HepG2 (cell line): ENCODE measurements around the gene SDR39U1. TPM values are rescaled to one million over a fixed set of nuclear protein-coding genes. Genes with fewer than 3 reads are reported as not detected.
A peak's percentile ranks its signal among the peaks of the same experiment; 100 is the strongest.

ENCODE experiments used
- BORCS8-MEF2B ChIP-seq: sonication (generic); formaldehyde crosslinking; IDR thresholded peaks from 2 replicates; pipeline ENCODE4 v1.8.0; 2022; ENCODE audit warnings: mild to moderate bottlenecking, missing genetic modification reagents
- CC2D1A ChIP-seq: sonication (generic); formaldehyde crosslinking; IDR thresholded peaks from 2 replicates; pipeline ENCODE4 v1.8.1; 2023; ENCODE audit warnings: mild to moderate bottlenecking, missing genetic modification reagents
- CREB3 ChIP-seq: sonication (generic); formaldehyde crosslinking; IDR thresholded peaks from 2 replicates; pipeline ENCODE4 v1.5.0; 2020; ENCODE audit warnings: missing genetic modification reagents
- HNRNPL ChIP-seq: fragments of 200-400 bp; formaldehyde crosslinking; IDR thresholded peaks from 2 replicates; pipeline ENCODE4 v1.6.1; 2017; ENCODE audit warnings: mild to moderate bottlenecking, low read depth, low read length
- KLF9 ChIP-seq: IDR thresholded peaks from 2 replicates; pipeline ENCODE4 v1.6.1; 2016; ENCODE audit warnings: low read depth
- MEIS1 ChIP-seq: sonication (generic); formaldehyde crosslinking; IDR thresholded peaks from 2 replicates; pipeline ENCODE4 v1.9.0; 2021; ENCODE audit warnings: mild to moderate bottlenecking, missing genetic modification reagents, moderate library complexity, borderline replicate concordance
- PCBP2 ChIP-seq: fragments of 200-400 bp; formaldehyde crosslinking; optimal IDR thresholded peaks from 2 replicates; pipeline ENCODE3; 2018; ENCODE audit warnings: low read length, low read depth; ENCODE audit not compliant: poor library complexity, severe bottlenecking
- PRMT3 ChIP-seq: sonication (generic); formaldehyde crosslinking; IDR thresholded peaks from 2 replicates; pipeline ENCODE4 v1.8.1; 2022; ENCODE audit warnings: low read depth, mild to moderate bottlenecking, moderate library complexity, missing genetic modification reagents, borderline replicate concordance
- TEAD2 ChIP-seq: sonication (generic); formaldehyde crosslinking; IDR thresholded peaks from 2 replicates; pipeline ENCODE4 v1.9.0; 2021; ENCODE audit warnings: missing genetic modification reagents
- ZBTB37 ChIP-seq: sonication (generic); formaldehyde crosslinking; IDR thresholded peaks from 2 replicates; pipeline ENCODE4 v1.4.0; 2020; ENCODE audit warnings: mild to moderate bottlenecking, missing genetic modification reagents
- ZKSCAN1 ChIP-seq: fragments of 150-350 bp; IDR thresholded peaks from 2 replicates; pipeline ENCODE4 v1.6.1; 2014; ENCODE audit warnings: low read length
- ZMYM3 ChIP-seq: sonication (generic); formaldehyde crosslinking; IDR thresholded peaks from 2 replicates; pipeline ENCODE4 v1.5.1; 2020; ENCODE audit warnings: mild to moderate bottlenecking, missing genetic modification reagents
- ZNF224 ChIP-seq: sonication (generic); formaldehyde crosslinking; IDR thresholded peaks from 2 replicates; pipeline ENCODE4 v1.5.0; 2020; ENCODE audit warnings: mild to moderate bottlenecking, missing genetic modification reagents
- ZNF3 ChIP-seq: IDR thresholded peaks from 2 replicates; pipeline ENCODE4 v1.7.0; 2017; ENCODE audit warnings: inconsistent platforms
- ZNF543 ChIP-seq: sonication (generic); formaldehyde crosslinking; IDR thresholded peaks from 2 replicates; pipeline ENCODE4 v1.4.0; 2020; ENCODE audit warnings: mild to moderate bottlenecking, missing genetic modification reagents
- ZNF562 ChIP-seq: sonication (generic); formaldehyde crosslinking; IDR thresholded peaks from 2 replicates; pipeline ENCODE4 v1.8.0; 2022; ENCODE audit warnings: missing genetic modification reagents, borderline replicate concordance
- ZNF576 ChIP-seq: sonication (generic); formaldehyde crosslinking; IDR thresholded peaks from 2 replicates; pipeline ENCODE4 v1.4.0; 2020; ENCODE audit warnings: mild to moderate bottlenecking, missing genetic modification reagents
- ZNF646 ChIP-seq: sonication (generic); formaldehyde crosslinking; IDR thresholded peaks from 2 replicates; pipeline ENCODE4 v1.9.0; 2021; ENCODE audit warnings: mild to moderate bottlenecking, missing genetic modification reagents
- polyA plus RNA-seq, 8 experiments: library from polyadenylated mRNA; depleted of rRNA in 3 of 8; stranded (reverse) in 7 of 8; unstranded in 1 of 8; fragments of >200 nt; fragmentation: Illumina TruSeq in 4 of 8; extraction: Trizol in 4 of 8; gene quantifications; 2 replicates each; pipeline versions ENCODE4 v1.2.1 to v1.2.3, GENCODE V29; 2011 to 2016; ENCODE audit warnings: low read depth in 4 of 8, missing spikeins in 1 of 8, mixed read lengths in 1 of 8; ENCODE audit not compliant: insufficient read depth in 1 of 8
- total RNA-seq, 5 experiments: library from RNA; depleted of rRNA; stranded (reverse); fragments of >200 nt; fragmentation: Illumina TruSeq; extraction: Trizol; gene quantifications; 2 replicates each; pipeline ENCODE4 v1.2.3, GENCODE V29; 2016; ENCODE audit warnings: low read depth in 1 of 5
- TF ChIP-seq, protein P1 (sequence below): sonication (generic); formaldehyde crosslinking; conservative IDR thresholded peaks from 2 replicates; pipeline ENCODE4 v1.4.0; 2020; ENCODE audit warnings: missing genetic modification reagents

Gene SDR39U1
- total and polyA plus RNA-seq, 2 of the 13 experiments (the other 11 are each of a cell fraction or from before 2014, with no cell fraction given) = 34.4 to 129 TPM

DNA sequence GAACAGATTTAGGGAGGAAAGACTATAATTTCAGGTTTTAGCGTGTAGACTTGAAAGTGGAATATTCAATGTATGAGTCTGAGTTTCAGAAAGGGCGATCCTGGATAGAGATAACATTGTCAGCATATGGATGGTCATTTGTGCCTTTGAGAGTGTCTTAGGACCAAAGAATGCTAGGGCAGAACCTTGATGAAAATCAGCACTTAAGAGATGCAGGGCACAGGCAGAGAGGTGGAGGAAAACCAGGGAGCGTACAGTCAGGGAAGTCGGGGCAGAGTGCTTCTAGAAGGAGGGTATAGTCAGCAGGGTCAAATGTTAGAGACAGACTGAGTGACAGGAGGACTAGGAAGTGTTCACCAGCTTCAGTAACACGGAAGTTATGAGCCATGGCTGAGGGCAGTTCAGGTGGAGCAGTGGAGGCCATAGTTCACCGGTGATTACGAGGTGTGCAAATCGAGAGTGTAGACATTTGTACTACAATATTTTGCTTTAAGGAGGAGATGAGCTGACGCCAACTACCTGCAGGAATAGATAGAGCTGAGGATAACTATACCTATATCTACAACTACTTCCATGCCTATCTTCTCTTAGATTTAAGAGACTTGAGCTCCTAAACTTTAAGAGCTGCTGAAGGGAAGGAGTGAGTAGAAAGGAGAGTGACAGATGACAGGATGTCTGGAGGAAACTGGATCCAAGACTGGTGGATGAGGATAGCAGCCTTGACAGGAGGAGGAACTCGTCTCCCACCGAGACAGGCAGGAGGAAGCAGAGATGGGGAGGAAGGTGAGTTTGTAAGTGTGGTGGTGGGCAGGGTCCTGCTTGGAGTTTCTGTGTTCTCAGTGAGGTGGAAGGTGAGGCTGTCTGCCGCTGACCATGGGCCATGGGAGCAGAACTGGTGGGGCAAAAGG, 19.6 kb downstream of the SDR39U1 start (continued):
- TF ChIP-seq ZNF543 (CRISPR knock-in tag) (0 out of 2 replicates have a peak, but pooled peaks have one; percentile 70), TEAD2 (CRISPR knock-in tag) (no peak), CC2D1A (CRISPR knock-in tag) (no peak), HNRNPL (no peak), BORCS8-MEF2B (peak; percentile 50; the same call in 1 of the 2 replicates), ZBTB37 (CRISPR knock-in tag) (no peak), CREB3 (CRISPR knock-in tag) (no peak), KLF9 (CRISPR knock-in tag) (no peak), ZNF576 (CRISPR knock-in tag) (no peak), ZNF646 (CRISPR knock-in tag) (no peak), ZNF562 (CRISPR knock-in tag) (no peak), MEIS1 (CRISPR knock-in tag) (peak; percentile 65; the same call in 1 of the 2 replicates), ZKSCAN1 (no peak), PRMT3 (CRISPR knock-in tag) (no peak), ZMYM3 (peak; percentile 55), ZNF3 (CRISPR knock-in tag) (no peak), PCBP2 (no peak), ZNF224 (CRISPR knock-in tag) (no peak)
- TF ChIP-seq, protein P1, sequence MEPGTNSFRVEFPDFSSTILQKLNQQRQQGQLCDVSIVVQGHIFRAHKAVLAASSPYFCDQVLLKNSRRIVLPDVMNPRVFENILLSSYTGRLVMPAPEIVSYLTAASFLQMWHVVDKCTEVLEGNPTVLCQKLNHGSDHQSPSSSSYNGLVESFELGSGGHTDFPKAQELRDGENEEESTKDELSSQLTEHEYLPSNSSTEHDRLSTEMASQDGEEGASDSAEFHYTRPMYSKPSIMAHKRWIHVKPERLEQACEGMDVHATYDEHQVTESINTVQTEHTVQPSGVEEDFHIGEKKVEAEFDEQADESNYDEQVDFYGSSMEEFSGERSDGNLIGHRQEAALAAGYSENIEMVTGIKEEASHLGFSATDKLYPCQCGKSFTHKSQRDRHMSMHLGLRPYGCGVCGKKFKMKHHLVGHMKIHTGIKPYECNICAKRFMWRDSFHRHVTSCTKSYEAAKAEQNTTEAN (CRISPR knock-in tag) = no peak
